Subcutaneous adipose tissue (tissue), 4 donors: ENCODE data around the gene WWOX. TPM values are rescaled to one million over a fixed set of nuclear protein-coding genes. Genes with fewer than 3 reads are reported as not detected.

ENCODE experiments used
- total RNA-seq, 4 donors: library from RNA; depleted of rRNA; stranded (reverse); fragments of >200 nt; gene quantifications; one replicate each; pipeline ENCODE4 v1.1.0, GENCODE V29; 2016
- TF ChIP-seq, protein P1 (sequence below): fragments of 450-650 bp; IDR thresholded peaks from one replicate; pipeline ENCODE4 v1.5.1; 2016; ENCODE audit warnings: low read depth, mild to moderate bottlenecking, control low read depth, antibody characterized with exemption, moderate library complexity

Gene WWOX
- total RNA-seq, 4 donors from 2014 or later, result 31.4 to 67.8 (median 46.0) TPM

DNA sequence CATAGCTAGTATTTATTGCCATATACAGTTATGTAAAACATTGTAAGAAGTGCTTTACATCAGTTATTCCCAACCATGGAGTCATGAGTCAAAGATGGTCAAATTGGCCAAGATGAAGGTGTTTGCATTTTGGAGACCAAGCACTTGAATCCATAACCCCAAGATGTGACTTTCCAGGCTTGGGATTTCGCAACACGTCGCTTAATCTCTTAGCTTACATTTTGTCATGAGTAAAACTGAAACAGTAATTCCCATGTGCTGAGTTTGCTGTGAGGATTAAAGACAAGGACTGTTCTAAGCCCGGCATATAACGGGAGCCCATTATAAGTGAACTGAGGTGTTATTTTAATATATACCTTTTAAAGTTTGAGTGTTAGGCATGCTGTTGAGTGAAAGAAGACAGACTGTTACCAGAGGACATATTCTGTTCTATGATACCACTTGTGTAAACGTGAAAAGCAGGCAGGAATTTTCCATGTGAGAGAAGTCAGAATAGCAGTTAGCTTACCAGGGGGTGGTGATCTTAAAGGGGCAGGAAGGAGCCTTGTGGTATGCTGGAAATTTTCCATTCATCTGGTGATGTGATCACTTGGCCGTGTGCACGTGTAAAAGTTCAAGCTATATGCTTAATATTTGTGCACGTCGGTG is 484.9 kb downstream of the WWOX start:
- TF ChIP-seq, protein P1, sequence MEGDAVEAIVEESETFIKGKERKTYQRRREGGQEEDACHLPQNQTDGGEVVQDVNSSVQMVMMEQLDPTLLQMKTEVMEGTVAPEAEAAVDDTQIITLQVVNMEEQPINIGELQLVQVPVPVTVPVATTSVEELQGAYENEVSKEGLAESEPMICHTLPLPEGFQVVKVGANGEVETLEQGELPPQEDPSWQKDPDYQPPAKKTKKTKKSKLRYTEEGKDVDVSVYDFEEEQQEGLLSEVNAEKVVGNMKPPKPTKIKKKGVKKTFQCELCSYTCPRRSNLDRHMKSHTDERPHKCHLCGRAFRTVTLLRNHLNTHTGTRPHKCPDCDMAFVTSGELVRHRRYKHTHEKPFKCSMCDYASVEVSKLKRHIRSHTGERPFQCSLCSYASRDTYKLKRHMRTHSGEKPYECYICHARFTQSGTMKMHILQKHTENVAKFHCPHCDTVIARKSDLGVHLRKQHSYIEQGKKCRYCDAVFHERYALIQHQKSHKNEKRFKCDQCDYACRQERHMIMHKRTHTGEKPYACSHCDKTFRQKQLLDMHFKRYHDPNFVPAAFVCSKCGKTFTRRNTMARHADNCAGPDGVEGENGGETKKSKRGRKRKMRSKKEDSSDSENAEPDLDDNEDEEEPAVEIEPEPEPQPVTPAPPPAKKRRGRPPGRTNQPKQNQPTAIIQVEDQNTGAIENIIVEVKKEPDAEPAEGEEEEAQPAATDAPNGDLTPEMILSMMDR, result no peak

DNA sequence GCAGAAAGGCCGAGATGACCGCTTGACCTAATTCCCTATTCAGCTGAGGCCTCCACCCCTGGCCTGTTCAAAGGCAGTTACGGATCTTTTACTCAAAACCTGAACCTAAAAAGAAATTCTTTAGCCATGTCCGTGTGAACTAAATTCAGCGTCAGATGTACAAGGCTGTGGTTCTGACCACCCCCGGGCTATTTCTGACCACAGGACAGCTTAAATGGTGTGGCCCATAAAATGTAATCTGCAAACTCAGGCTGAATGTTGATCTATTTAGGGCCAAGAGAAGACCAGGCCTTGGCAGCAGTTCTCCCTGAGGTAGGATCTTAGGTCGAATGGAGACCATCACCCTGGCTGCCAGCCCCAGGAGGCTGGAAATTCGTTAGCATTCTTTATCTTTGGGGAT is 485.5 kb downstream of the WWOX start:
- TF ChIP-seq, protein P1, result no peak

DNA sequence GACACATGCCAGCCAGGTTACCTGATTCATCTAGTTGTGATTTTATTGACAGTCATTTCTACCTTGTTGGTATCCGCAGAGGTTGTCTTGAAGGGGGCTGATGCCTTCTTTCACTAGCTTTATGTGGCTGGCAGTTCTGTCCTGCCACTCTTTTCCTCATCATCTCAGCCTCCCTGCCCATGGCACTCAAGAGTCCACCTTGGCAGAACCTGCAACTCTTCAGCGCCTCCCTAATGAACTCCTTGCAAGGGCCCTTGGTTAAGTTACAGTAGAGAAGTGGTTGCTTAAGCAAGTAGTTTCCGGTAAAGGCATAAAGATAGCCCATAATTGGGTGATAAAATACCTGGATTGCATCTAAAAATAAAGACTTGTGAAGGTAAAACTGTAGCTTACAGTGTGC is 489.9 kb downstream of the WWOX start:
- TF ChIP-seq, protein P1, result no peak

DNA sequence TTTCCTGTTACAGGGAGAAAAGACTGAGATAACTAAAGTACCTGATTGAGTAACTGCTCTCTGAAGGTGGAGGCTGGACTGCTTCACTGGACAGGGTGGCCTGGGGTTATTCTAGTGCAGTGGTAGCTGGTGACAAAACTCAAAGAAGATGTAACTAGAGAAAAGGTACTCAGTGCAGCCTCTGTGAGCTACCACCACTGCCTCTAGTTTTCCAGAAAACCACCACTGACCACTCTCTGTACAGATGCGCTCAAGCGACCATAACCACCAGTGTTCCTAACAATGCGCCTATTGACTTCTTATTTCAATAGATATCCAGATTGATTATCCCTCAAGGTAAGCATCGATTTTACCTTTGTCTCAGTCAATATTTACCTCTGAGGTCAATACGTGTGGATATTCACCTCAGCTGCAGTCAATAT is 492.2 kb downstream of the WWOX start:
- TF ChIP-seq, protein P1, result no peak

DNA sequence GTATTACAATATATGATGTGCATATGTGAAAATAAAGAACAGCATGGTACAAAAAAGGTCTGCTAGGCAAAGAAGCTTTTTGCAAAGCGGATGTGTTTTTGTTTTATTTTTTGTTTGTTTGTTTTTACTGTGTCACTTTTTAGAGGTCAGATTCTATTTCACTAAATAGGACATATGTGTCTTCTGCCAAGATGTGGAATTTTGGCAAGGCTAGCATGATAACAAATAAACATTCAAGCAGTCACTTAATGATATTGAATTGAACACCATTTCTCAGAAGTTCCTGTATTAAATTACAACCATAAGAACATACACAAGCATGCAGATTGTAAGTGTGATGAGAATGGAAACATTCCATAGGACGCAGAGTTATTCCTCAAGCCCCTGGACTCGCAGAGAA is 492.7 kb downstream of the WWOX start:
- TF ChIP-seq, protein P1, result no peak

DNA sequence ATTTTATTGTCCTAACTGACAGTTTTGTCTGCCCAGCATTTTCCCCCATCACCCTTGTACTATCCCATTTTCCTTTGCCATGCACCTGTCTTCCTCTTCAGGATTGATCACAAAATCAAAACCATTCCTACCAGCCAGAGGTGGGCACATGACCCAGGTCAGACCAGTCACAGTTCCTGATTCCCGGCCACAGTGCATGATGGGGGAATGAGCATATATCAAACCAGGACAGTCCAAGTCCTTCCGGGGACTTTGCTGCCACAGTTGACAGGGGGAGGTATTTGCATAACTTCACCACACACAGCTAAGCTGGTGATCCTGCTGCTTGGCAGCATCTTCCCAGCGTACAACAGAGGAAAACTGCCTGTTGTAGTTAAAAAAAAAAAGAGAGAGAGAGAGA is 493.9 kb downstream of the WWOX start:
- TF ChIP-seq, protein P1, result no peak

DNA sequence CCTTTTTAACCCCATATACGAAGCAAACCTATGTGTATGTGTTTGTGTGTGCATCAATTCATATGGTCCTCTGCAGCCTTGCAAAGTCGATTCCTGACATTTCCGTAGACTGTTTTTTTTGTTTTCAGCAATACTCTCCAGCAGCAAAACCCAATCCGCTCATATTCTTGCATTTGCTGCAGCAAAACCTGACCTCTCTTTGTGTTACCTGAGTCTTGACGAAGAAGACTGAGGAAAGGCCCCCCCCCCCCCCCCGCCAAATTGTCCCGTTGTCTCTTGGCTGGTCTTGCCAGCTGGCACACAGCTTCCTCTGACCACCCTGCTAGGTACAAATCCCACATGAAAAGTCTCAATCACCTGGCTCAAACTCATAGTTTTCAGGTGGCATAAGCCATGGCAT is 494.7 kb downstream of the WWOX start:
- TF ChIP-seq, protein P1, result no peak
